H9 (cell line): ENCODE results near the gene GDPGP1. TPM values are rescaled to one million over a fixed set of nuclear protein-coding genes. Genes with fewer than 3 reads are reported as not detected.
A peak's percentile ranks its signal among the peaks of the same experiment; 100 is the strongest.
"Not testable (repeated sequence)": the region's sequence is repeated elsewhere in the genome, so short reads cannot be mapped to it uniquely, and the experiment has no call there.

Experiments used
- DNase-seq: peaks from one replicate; pipeline ENCODE4 v3.0.0-alpha.2; 2017
- H2AFZ ChIP-seq: one replicate; pipeline ENCODE4 v1.6.1; 2013; ENCODE audit warnings: mild to moderate bottlenecking, low read length, control low read depth, moderate library complexity
- H2AK5ac ChIP-seq: 2 replicates; pipeline ENCODE4 v1.6.1; 2013; ENCODE audit warnings: low read length, control low read depth, mixed read lengths; ENCODE audit not compliant: insufficient read length
- H2BK120ac ChIP-seq: one replicate; pipeline ENCODE4 v1.6.1; 2013; ENCODE audit warnings: low read depth, mild to moderate bottlenecking, low read length, control low read depth, inconsistent platforms; ENCODE audit not compliant: poor library complexity, severe bottlenecking
- H2BK12ac ChIP-seq: 2 replicates; pipeline ENCODE4 v1.6.1; 2013; ENCODE audit warnings: low read length, control low read depth, mixed read lengths, low read depth; ENCODE audit not compliant: insufficient read length
- H2BK15ac ChIP-seq: 2 replicates; pipeline ENCODE4 v1.6.1; 2013; ENCODE audit warnings: low read depth, low read length, control low read depth
- H2BK20ac ChIP-seq: one replicate; pipeline ENCODE4 v1.6.1; 2013; ENCODE audit warnings: low read depth, mild to moderate bottlenecking, low read length, control low read depth, inconsistent platforms; ENCODE audit not compliant: poor library complexity, severe bottlenecking
- H2BK5ac ChIP-seq: 2 replicates; pipeline ENCODE4 v1.6.1; 2013; ENCODE audit warnings: low read length, control low read depth, mixed read lengths; ENCODE audit not compliant: insufficient read length
- H3K14ac ChIP-seq: 2 replicates; pipeline ENCODE4 v1.6.1; 2013; ENCODE audit warnings: low read length, control low read depth; ENCODE audit not compliant: insufficient read depth
- H3K18ac ChIP-seq: 2 replicates; pipeline ENCODE4 v1.6.1; 2013; ENCODE audit warnings: low read depth, mild to moderate bottlenecking, mixed read lengths, low read length, control low read depth; ENCODE audit not compliant: insufficient read length
- H3K23ac ChIP-seq: 2 replicates; pipeline ENCODE4 v1.6.1; 2013; ENCODE audit warnings: low read length, control low read depth, mixed read lengths, low read depth; ENCODE audit not compliant: insufficient read length
- H3K23me2 ChIP-seq: 2 replicates; pipeline ENCODE4 v1.6.1; 2013; ENCODE audit warnings: low read depth, mild to moderate bottlenecking, mixed read lengths, low read length, control low read depth; ENCODE audit not compliant: insufficient read length, poor library complexity, severe bottlenecking
- H3K27ac ChIP-seq: 2 replicates; pipeline ENCODE4 v1.5.1; 2013; ENCODE audit warnings: low read length, control low read depth, mixed read lengths, low read depth; ENCODE audit not compliant: insufficient read length
- H3K27me3 ChIP-seq: 2 replicates; pipeline ENCODE4 v1.6.1; 2013; ENCODE audit warnings: low read length, control low read depth, inconsistent platforms; ENCODE audit not compliant: insufficient read depth
- H3K4ac ChIP-seq: 2 replicates; pipeline ENCODE4 v1.6.1; 2013; ENCODE audit warnings: low read depth, mild to moderate bottlenecking, control low read depth, inconsistent platforms, low read length, moderate library complexity
- H3K4me1 ChIP-seq: 2 replicates; pipeline ENCODE4 v1.6.1; 2013; ENCODE audit warnings: low read length, control low read depth, inconsistent platforms; ENCODE audit not compliant: insufficient read depth
- H3K4me2 ChIP-seq: 2 replicates; pipeline ENCODE4 v1.6.1; 2013; ENCODE audit warnings: low read length, control low read depth, mixed read lengths; ENCODE audit not compliant: insufficient read length, insufficient read depth
- H3K56ac ChIP-seq: 2 replicates; pipeline ENCODE4 v1.6.1; 2013; ENCODE audit warnings: low read depth, mild to moderate bottlenecking, mixed read lengths, low read length, control low read depth; ENCODE audit not compliant: insufficient read length
- H3K79me1 ChIP-seq: 2 replicates; pipeline ENCODE4 v1.6.1; 2013; ENCODE audit warnings: low read depth, mild to moderate bottlenecking, moderate library complexity, low read length, control low read depth, inconsistent platforms; ENCODE audit not compliant: insufficient read depth, poor library complexity, severe bottlenecking
- H3K79me2 ChIP-seq: 2 replicates; pipeline ENCODE4 v1.6.1; 2013; ENCODE audit warnings: low read length, control low read depth, inconsistent platforms; ENCODE audit not compliant: insufficient read depth
- H3K9ac ChIP-seq: 2 replicates; pipeline ENCODE4 v1.6.1; 2013; ENCODE audit warnings: low read length, control low read depth, mixed read lengths; ENCODE audit not compliant: insufficient read length; ENCODE audit errors: extremely low read depth
- H3K9me3 ChIP-seq: one replicate; pipeline ENCODE4 v1.6.1; 2013; ENCODE audit warnings: low read depth, low read length, inconsistent platforms; ENCODE audit not compliant: control insufficient read depth
- H3T11ph ChIP-seq: one replicate; pipeline ENCODE4 v1.6.1; 2013; ENCODE audit warnings: mild to moderate bottlenecking, low read length, control low read depth, inconsistent platforms
- H4K20me1 ChIP-seq: one replicate; pipeline ENCODE4 v1.6.1; 2013; ENCODE audit not compliant: control insufficient read depth, insufficient read length, insufficient read depth
- H4K5ac ChIP-seq: 2 replicates; pipeline ENCODE4 v1.6.1; 2013; ENCODE audit warnings: low read depth, mild to moderate bottlenecking, mixed read lengths, low read length, control low read depth; ENCODE audit not compliant: insufficient read length
- H4K8ac ChIP-seq: replicated peaks from 2 replicates; pipeline ENCODE4 v1.6.1; 2013; ENCODE audit warnings: low read length, control low read depth, mixed read lengths, low read depth; ENCODE audit not compliant: insufficient read length
- H4K91ac ChIP-seq: 2 replicates; pipeline ENCODE4 v1.6.1; 2013; ENCODE audit warnings: low read depth, mild to moderate bottlenecking, moderate library complexity, mixed read lengths, low read length, control low read depth; ENCODE audit not compliant: insufficient read length
- H3K27ac Mint-ChIP-seq, 3 experiments: 2 replicates in 2 of 3; 3 replicates in 1 of 3; pipeline ENCODE4 v1.8.0; 2020 to 2021; ENCODE audit warnings: mixed read lengths in 3 of 3, mild to moderate bottlenecking in 1 of 3, moderate library complexity in 1 of 3
- H3K27me3 Mint-ChIP-seq: 2 replicates; pipeline ENCODE4 v1.8.0; 2021; ENCODE audit warnings: low read depth, mild to moderate bottlenecking, moderate library complexity, mixed read lengths
- H3K36me3 Mint-ChIP-seq, 3 experiments: 2 replicates in 2 of 3; 3 replicates in 1 of 3; pipeline ENCODE4 v1.8.0; 2020 to 2021; ENCODE audit warnings: low read depth in 3 of 3, mixed read lengths in 3 of 3; ENCODE audit not compliant: insufficient read depth in 1 of 3
- H3K4me1 Mint-ChIP-seq, 2 experiments: 2 replicates each; pipeline ENCODE4 v1.8.0; 2020; ENCODE audit warnings: mixed read lengths in 2 of 2
- H3K4me3 Mint-ChIP-seq, 2 experiments: 2 replicates in 1 of 2; 3 replicates in 1 of 2; pipeline ENCODE4 v1.8.0; 2020 to 2021; ENCODE audit warnings: mild to moderate bottlenecking in 2 of 2, mixed read lengths in 2 of 2, moderate library complexity in 1 of 2
- H3K9me3 Mint-ChIP-seq, 2 experiments: 2 replicates in 1 of 2; 3 replicates in 1 of 2; pipeline ENCODE4 v1.8.0; 2020; ENCODE audit warnings: mild to moderate bottlenecking in 2 of 2, mixed read lengths in 2 of 2, moderate library complexity in 1 of 2
- WGBS: extraction: QIAGEN DNeasy Blood & Tissue Kit; methylation state at CpG from one replicate; pipeline ENCODE4 v1.1.7; 2013; ENCODE audit warnings: missing lambda C conversion rate, low lambda C conversion rate, mixed read lengths; ENCODE audit not compliant: insufficient read length; ENCODE audit errors: extremely low coverage; 5-methylcytosine and 5-hydroxymethylcytosine counted together
- total RNA-seq: library from RNA; stranded (reverse); gene quantifications from 2 replicates; pipeline ENCODE4 v1.2.1, GENCODE V29; 2021
- TF ChIP-seq, protein P1 (sequence below): fragments of 200-600 bp; sonication (generic); conservative IDR thresholded peaks from 3 replicates; pipeline ENCODE4 v1.8.0; 2021; ENCODE audit warnings: antibody characterized with exemption, mild to moderate bottlenecking

GDPGP1 gene
- total RNA-seq, 1 experiment from 2014 or later = 6.7 TPM

DNA sequence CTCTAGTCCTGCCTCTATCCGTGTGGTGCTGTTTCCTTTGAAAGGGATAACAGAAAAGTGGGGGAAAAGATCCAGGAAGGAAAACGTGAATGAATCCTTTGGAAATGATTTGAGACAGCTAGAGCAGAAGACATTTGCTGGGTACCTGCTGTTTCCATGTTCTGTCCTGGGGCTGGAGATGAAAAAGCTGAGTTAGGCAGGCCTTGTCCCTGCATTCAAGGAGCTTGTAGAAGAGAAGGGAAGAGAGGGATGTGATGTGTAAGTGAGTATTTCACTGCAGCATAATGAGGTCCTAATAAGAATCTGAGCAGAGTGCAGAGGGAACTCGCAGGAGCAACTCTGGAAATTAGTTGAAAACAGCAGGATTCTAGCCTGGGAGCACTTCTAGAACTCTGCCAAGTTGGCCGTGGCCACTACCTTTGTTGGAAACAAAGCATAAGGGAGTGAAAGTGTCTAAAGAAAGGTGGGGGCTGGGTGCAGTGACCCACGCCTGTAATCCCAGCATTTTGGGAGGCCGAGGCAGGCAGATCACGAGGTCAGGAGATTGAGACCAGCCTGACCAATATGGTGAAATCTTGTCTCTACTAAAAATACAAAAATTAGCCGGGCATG is 46.6 kb upstream of the GDPGP1 start:
- Histone ChIP-seq H3K79me1 (no peaks in the 10 kb centered on the region), H3K4ac (no peak overlapping the region), H4K91ac (no peak overlapping the region), H2BK120ac (no peak overlapping the region), H3K14ac (no peak overlapping the region), H3K9ac (no peak overlapping the region), H2AFZ (no peak overlapping the region), H3K23ac (no peak overlapping the region), H4K8ac (no peak overlapping the region), H2BK12ac (no peak overlapping the region), H3K27me3 (no peaks in the 10 kb centered on the region), H3K79me2 (no peaks in the 10 kb centered on the region), H3K18ac (no peak overlapping the region), H2BK15ac (no peak overlapping the region), H2BK20ac (no peak overlapping the region), H3T11ph (no peak overlapping the region), H4K5ac (no peak overlapping the region), H3K4me2 (no peak overlapping the region), H2AK5ac (no peak overlapping the region), H3K4me1 (no peaks in the 10 kb centered on the region), H3K9me3 (no peaks in the 10 kb centered on the region), H2BK5ac (no peak overlapping the region), H3K23me2 (peaks cover 4% of the 10 kb centered on the region), H3K56ac (no peak overlapping the region), H3K27ac (no peak overlapping the region), H4K20me1 (no peaks in the 10 kb centered on the region)
- Mint-ChIP-seq H3K27me3 (no peaks in the 10 kb centered on the region), H3K27ac (peak overlapping the region in 1 of 3 experiments; percentile 23; a peak in 3 of 7 replicates), H3K9me3 (no peaks in the 10 kb centered on the region; a peak in 1 of 5 replicates), H3K4me3 (no peak overlapping the region), H3K36me3 (no peaks in the 10 kb centered on the region; a peak in 1 of 7 replicates), H3K4me1 (peaks cover 19 to 20% of the 10 kb centered on the region in 2 experiments)
- no CpG with 5 or more reads among the region's 8 CpGs for WGBS
- no peak for DNase-seq
- TF ChIP-seq, protein P1, sequence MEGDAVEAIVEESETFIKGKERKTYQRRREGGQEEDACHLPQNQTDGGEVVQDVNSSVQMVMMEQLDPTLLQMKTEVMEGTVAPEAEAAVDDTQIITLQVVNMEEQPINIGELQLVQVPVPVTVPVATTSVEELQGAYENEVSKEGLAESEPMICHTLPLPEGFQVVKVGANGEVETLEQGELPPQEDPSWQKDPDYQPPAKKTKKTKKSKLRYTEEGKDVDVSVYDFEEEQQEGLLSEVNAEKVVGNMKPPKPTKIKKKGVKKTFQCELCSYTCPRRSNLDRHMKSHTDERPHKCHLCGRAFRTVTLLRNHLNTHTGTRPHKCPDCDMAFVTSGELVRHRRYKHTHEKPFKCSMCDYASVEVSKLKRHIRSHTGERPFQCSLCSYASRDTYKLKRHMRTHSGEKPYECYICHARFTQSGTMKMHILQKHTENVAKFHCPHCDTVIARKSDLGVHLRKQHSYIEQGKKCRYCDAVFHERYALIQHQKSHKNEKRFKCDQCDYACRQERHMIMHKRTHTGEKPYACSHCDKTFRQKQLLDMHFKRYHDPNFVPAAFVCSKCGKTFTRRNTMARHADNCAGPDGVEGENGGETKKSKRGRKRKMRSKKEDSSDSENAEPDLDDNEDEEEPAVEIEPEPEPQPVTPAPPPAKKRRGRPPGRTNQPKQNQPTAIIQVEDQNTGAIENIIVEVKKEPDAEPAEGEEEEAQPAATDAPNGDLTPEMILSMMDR = no peak

DNA sequence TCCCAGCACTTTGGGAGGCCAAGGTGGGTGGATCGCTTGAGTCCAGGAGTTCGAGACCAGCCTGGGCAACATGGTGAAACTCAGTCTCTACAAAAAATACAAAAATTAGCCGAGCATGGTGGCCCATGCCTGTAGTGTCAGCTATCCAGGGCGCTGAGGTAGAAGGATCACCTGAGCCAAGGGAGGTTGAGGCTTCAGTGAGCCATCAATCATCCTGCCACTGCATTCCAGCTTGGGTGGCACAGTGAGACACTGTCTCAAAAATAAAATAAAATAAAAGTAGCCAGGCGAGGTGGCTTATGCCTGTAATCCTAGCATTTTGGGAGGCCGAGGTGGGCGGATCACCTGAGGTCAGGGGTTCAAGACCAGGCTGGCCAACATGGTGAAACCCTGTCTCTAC is 45.9 kb upstream of the GDPGP1 start:
- H4K5ac ChIP-seq, H3K4me2 ChIP-seq, H3K79me1 ChIP-seq, DNase-seq, H2AK5ac ChIP-seq, H3K4me3 Mint-ChIP-seq, H3K79me2 ChIP-seq, H2BK120ac ChIP-seq, H4K8ac ChIP-seq, H3K27me3 ChIP-seq, H2AFZ ChIP-seq, H2BK20ac ChIP-seq, H3K4ac ChIP-seq, H3K56ac ChIP-seq, H3K4me1 ChIP-seq, H3K9me3 ChIP-seq, H3K9me3 Mint-ChIP-seq, H2BK5ac ChIP-seq, H3K23me2 ChIP-seq, H3K27ac ChIP-seq, H2BK15ac ChIP-seq, H3K36me3 Mint-ChIP-seq, H3K27ac Mint-ChIP-seq, H3K18ac ChIP-seq, H3T11ph ChIP-seq, H3K23ac ChIP-seq, H2BK12ac ChIP-seq, H3K14ac ChIP-seq, H3K27me3 Mint-ChIP-seq, H3K9ac ChIP-seq, H4K91ac ChIP-seq, H4K20me1 ChIP-seq: not testable (repeated sequence)
- no CpG with 5 or more reads among the region's 7 CpGs for WGBS
- H3K4me1 Mint-ChIP-seq = peaks cover 19 to 25% of the 10 kb centered on the region in 2 experiments
